HepG2 (cell line): Measurements from ENCODE around the gene ZNF132. TPM values are rescaled to one million over a fixed set of nuclear protein-coding genes. Genes with fewer than 3 reads are reported as not detected.

Source experiments
- CEBPG ChIP-seq: IDR thresholded peaks from 2 replicates; pipeline ENCODE4 v1.6.1; 2016
- CREB1 ChIP-seq, 2 experiments: fragments of 450-650 bp in 1 of 2; IDR thresholded peaks; 2 replicates each; pipeline ENCODE4 v1.6.1; 2016 to 2017; ENCODE audit warnings: control low read depth in 1 of 2, mild to moderate bottlenecking in 1 of 2, missing compliant biosample characterization in 1 of 2, missing genetic modification characterization in 1 of 2
- FIP1L1 ChIP-seq: fragments of 200-400 bp; formaldehyde crosslinking; IDR thresholded peaks from 2 replicates; pipeline ENCODE4 v1.6.1; 2018; ENCODE audit warnings: low read depth, mild to moderate bottlenecking, low read length, moderate library complexity, borderline replicate concordance; ENCODE audit not compliant: insufficient read depth
- KMT2A ChIP-seq: sonication (generic); formaldehyde crosslinking; IDR thresholded peaks from 2 replicates; pipeline ENCODE4 v1.4.0; 2020; ENCODE audit warnings: missing genetic modification reagents
- MEF2D ChIP-seq: sonication (generic); formaldehyde crosslinking; IDR thresholded peaks from 2 replicates; pipeline ENCODE4 v1.5.1; 2020; ENCODE audit warnings: mild to moderate bottlenecking, missing genetic modification reagents
- MIER2 ChIP-seq: IDR thresholded peaks from 2 replicates; pipeline ENCODE4 v1.6.1; 2016; ENCODE audit warnings: missing biosample characterization, missing genetic modification reagents
- NCOR1 ChIP-seq: fragments of 200-600 bp; sonication (generic); IDR thresholded peaks from 2 replicates; pipeline ENCODE4 v1.7.0; 2017; ENCODE audit warnings: antibody characterized with exemption, low read length, borderline replicate concordance
- NR2F2 ChIP-seq: IDR thresholded peaks from 2 replicates; pipeline ENCODE4 v1.6.1; 2012; ENCODE audit warnings: low read depth, inconsistent platforms, borderline replicate concordance
- RCOR2 ChIP-seq: IDR thresholded peaks from 2 replicates; pipeline ENCODE4 v1.6.1; 2016; ENCODE audit warnings: missing biosample characterization, missing genetic modification reagents
- REL ChIP-seq: sonication (generic); formaldehyde crosslinking; conservative IDR thresholded peaks from 2 replicates; pipeline ENCODE4 v1.8.0; 2022; ENCODE audit warnings: mild to moderate bottlenecking, missing genetic modification reagents, moderate library complexity
- SCMH1 ChIP-seq: sonication (generic); formaldehyde crosslinking; IDR thresholded peaks from 2 replicates; pipeline ENCODE4 v1.9.0; 2021; ENCODE audit warnings: missing genetic modification reagents, mild to moderate bottlenecking, borderline replicate concordance
- TGIF2 ChIP-seq: IDR thresholded peaks from 2 replicates; pipeline ENCODE4 v1.6.1; 2016; ENCODE audit warnings: control low read depth, missing compliant biosample characterization
- YY1 ChIP-seq: IDR thresholded peaks from 2 replicates; pipeline ENCODE4 v1.6.1; 2011; ENCODE audit warnings: low read length, low read depth, moderate library complexity, mild to moderate bottlenecking; ENCODE audit not compliant: insufficient read depth, insufficient replicate concordance
- ZFYVE20 ChIP-seq: sonication (generic); formaldehyde crosslinking; IDR thresholded peaks from 2 replicates; pipeline ENCODE4 v1.8.0; 2023; ENCODE audit warnings: low read depth, mild to moderate bottlenecking, moderate library complexity, missing genetic modification reagents, borderline replicate concordance
- ZNF232 ChIP-seq: sonication (generic); formaldehyde crosslinking; IDR thresholded peaks from 2 replicates; pipeline ENCODE4 v1.4.0; 2020; ENCODE audit warnings: missing genetic modification reagents, borderline replicate concordance
- ZNF235 ChIP-seq: sonication (generic); formaldehyde crosslinking; IDR thresholded peaks from 2 replicates; pipeline ENCODE4 v1.8.1; 2023; ENCODE audit warnings: mild to moderate bottlenecking, missing genetic modification reagents, borderline replicate concordance
- ZNF274 ChIP-seq: sonication (generic); formaldehyde crosslinking; IDR thresholded peaks from 2 replicates; pipeline ENCODE4 v1.5.1; 2020; ENCODE audit warnings: mild to moderate bottlenecking, missing genetic modification reagents
- ZNF333 ChIP-seq: sonication (generic); formaldehyde crosslinking; IDR thresholded peaks from 2 replicates; pipeline ENCODE4 v1.4.0; 2020; ENCODE audit warnings: mild to moderate bottlenecking, missing genetic modification reagents, borderline replicate concordance
- ZNF350 ChIP-seq: sonication (generic); formaldehyde crosslinking; IDR thresholded peaks from 2 replicates; pipeline ENCODE4 v1.4.0; 2020; ENCODE audit warnings: mild to moderate bottlenecking, low read depth, missing genetic modification reagents, borderline replicate concordance
- ZNF44 ChIP-seq: sonication (generic); formaldehyde crosslinking; IDR thresholded peaks from 2 replicates; pipeline ENCODE4 v1.5.1; 2020; ENCODE audit warnings: mild to moderate bottlenecking, missing genetic modification reagents
- polyA plus RNA-seq, 8 experiments: library from polyadenylated mRNA; depleted of rRNA in 3 of 8; stranded (reverse) in 7 of 8; unstranded in 1 of 8; fragments of >200 nt; fragmentation: Illumina TruSeq in 4 of 8; extraction: Trizol in 4 of 8; gene quantifications; 2 replicates each; pipeline versions ENCODE4 v1.2.1 to v1.2.3, GENCODE V29; 2011 to 2016; ENCODE audit warnings: low read depth in 4 of 8, missing spikeins in 1 of 8, mixed read lengths in 1 of 8; ENCODE audit not compliant: insufficient read depth in 1 of 8
- total RNA-seq, 5 experiments: library from RNA; depleted of rRNA; stranded (reverse); fragments of >200 nt; fragmentation: Illumina TruSeq; extraction: Trizol; gene quantifications; 2 replicates each; pipeline ENCODE4 v1.2.3, GENCODE V29; 2016; ENCODE audit warnings: low read depth in 1 of 5
- TF ChIP-seq, protein P1 (sequence below): sonication (generic); formaldehyde crosslinking; IDR thresholded peaks from 2 replicates; pipeline ENCODE4 v1.4.0; 2020; ENCODE audit warnings: missing genetic modification reagents, borderline replicate concordance
- TF ChIP-seq, protein P2 (sequence below): sonication (generic); formaldehyde crosslinking; IDR thresholded peaks from 2 replicates; pipeline ENCODE4 v1.5.1; 2020; ENCODE audit warnings: mild to moderate bottlenecking, missing genetic modification reagents, moderate library complexity
- TF ChIP-seq, protein P3 (sequence below): sonication (generic); formaldehyde crosslinking; IDR thresholded peaks from 2 replicates; pipeline ENCODE4 v1.9.0; 2021; ENCODE audit warnings: missing genetic modification reagents, borderline replicate concordance
- TF ChIP-seq, protein P4 (sequence below): sonication (generic); formaldehyde crosslinking; IDR thresholded peaks from 2 replicates; pipeline ENCODE4 v1.8.0; 2023; ENCODE audit warnings: mild to moderate bottlenecking, missing genetic modification reagents
- TF ChIP-seq, protein P5 (sequence below): sonication (generic); formaldehyde crosslinking; IDR thresholded peaks from 2 replicates; pipeline ENCODE4 v1.4.0; 2020; ENCODE audit warnings: missing genetic modification reagents

ZNF132 gene
- total and polyA plus RNA-seq, 2 of the 13 experiments (the other 11 are each of a cell fraction or from before 2014, with no cell fraction given), result not detected

DNA sequence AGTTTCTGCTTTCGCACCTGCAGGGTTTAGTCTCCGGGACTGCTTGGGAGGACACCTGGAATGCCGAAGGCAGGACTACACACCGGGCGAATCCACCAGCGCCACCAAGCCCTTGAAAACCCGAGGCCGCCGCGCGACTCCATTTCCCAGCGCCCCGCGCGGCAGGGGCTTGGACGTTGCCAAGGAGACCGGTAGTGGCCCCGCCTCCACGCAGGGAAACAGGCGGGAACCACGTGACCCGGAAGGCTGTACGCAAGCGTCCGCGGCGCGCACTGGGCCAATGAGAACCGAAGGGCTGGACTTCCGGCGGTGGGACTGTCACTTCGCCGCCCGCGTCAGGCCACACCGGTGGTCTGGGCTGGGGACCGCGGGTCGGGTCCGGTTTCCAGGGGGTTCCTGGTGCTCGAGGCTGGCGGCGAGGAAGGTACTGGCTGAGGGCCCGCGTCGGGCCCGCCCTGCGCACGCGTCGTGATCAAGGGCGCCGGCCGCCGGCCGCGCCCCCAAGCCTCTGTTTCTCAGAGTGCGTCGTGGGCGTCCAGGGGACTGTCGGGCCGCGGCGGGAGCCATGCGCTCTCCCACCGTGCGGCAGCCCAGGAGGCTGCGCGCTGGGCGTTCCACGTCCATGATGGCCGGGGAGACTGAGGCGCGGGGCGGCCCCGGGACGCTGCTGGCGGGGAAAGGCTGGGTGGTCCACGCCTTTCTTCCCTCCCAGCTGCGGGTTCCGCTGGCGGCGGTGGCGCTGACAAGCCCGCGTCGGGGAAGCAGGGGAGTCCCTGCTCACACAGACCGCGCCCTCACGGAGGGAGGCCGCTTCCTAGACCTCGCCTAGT lies 27.0 kb upstream of the ZNF132 start, which contains the start of gene ZNF324 (continued):
- TF ChIP-seq ZNF235 (CRISPR knock-in tag) (no peak), TGIF2 (CRISPR knock-in tag) (peak; percentile 83; the same call in 1 of the 2 replicates), MEF2D (CRISPR knock-in tag) (0 out of 2 replicates have a peak, but pooled peaks have one; percentile 56), RCOR2 (CRISPR knock-in tag) (no peak), CEBPG (CRISPR knock-in tag) (no peak), MIER2 (CRISPR knock-in tag) (no peak), NR2F2 (no peak), CREB1 (IDR thresholded peaks at IDR 0.05) (peak; percentile 81), CREB1 (CRISPR knock-in tag; IDR thresholded peaks at IDR 0.05) (peak; percentile 83), ZNF274 (no peak), KMT2A (CRISPR knock-in tag) (peak; percentile 38; the same call in 1 of the 2 replicates), REL (CRISPR knock-in tag) (no peak), SCMH1 (CRISPR knock-in tag) (no peak), ZFYVE20 (CRISPR knock-in tag) (no peak), ZNF232 (CRISPR knock-in tag) (no peak), ZNF44 (CRISPR knock-in tag) (no peak), FIP1L1 (no peak), YY1 (no peak), ZNF333 (CRISPR knock-in tag) (no peak), ZNF350 (0 out of 2 replicates have a peak, but pooled peaks have one; percentile 33), NCOR1 (no peak)
- TF ChIP-seq, protein P1, sequence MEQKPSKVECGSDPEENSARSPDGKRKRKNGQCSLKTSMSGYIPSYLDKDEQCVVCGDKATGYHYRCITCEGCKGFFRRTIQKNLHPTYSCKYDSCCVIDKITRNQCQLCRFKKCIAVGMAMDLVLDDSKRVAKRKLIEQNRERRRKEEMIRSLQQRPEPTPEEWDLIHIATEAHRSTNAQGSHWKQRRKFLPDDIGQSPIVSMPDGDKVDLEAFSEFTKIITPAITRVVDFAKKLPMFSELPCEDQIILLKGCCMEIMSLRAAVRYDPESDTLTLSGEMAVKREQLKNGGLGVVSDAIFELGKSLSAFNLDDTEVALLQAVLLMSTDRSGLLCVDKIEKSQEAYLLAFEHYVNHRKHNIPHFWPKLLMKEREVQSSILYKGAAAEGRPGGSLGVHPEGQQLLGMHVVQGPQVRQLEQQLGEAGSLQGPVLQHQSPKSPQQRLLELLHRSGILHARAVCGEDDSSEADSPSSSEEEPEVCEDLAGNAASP (CRISPR knock-in tag), result no peak; the same call in 1 of the 2 replicates
- TF ChIP-seq, protein P2, sequence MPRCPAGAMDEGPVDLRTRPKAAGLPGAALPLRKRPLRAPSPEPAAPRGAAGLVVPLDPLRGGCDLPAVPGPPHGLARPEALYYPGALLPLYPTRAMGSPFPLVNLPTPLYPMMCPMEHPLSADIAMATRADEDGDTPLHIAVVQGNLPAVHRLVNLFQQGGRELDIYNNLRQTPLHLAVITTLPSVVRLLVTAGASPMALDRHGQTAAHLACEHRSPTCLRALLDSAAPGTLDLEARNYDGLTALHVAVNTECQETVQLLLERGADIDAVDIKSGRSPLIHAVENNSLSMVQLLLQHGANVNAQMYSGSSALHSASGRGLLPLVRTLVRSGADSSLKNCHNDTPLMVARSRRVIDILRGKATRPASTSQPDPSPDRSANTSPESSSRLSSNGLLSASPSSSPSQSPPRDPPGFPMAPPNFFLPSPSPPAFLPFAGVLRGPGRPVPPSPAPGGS (CRISPR knock-in tag), result no peak
- TF ChIP-seq, protein P3, sequence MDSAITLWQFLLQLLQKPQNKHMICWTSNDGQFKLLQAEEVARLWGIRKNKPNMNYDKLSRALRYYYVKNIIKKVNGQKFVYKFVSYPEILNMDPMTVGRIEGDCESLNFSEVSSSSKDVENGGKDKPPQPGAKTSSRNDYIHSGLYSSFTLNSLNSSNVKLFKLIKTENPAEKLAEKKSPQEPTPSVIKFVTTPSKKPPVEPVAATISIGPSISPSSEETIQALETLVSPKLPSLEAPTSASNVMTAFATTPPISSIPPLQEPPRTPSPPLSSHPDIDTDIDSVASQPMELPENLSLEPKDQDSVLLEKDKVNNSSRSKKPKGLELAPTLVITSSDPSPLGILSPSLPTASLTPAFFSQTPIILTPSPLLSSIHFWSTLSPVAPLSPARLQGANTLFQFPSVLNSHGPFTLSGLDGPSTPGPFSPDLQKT (CRISPR knock-in tag), result no peak
- TF ChIP-seq, protein P4, sequence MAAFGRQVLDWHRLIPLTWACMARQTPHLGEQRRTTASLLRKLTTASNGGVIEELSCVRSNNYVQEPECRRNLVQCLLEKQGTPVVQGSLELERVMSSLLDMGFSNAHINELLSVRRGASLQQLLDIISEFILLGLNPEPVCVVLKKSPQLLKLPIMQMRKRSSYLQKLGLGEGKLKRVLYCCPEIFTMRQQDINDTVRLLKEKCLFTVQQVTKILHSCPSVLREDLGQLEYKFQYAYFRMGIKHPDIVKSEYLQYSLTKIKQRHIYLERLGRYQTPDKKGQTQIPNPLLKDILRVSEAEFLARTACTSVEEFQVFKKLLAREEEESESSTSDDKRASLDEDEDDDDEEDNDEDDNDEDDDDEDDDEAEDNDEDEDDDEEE (CRISPR knock-in tag), result no peak
- TF ChIP-seq, protein P5, sequence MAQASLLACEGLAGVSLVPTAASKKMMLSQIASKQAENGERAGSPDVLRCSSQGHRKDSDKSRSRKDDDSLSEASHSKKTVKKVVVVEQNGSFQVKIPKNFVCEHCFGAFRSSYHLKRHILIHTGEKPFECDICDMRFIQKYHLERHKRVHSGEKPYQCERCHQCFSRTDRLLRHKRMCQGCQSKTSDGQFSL (CRISPR knock-in tag), result no peak
